Ovary (tissue), 9 donors: ENCODE measurements around the gene FILIP1L. TPM values are rescaled to one million over a fixed set of nuclear protein-coding genes. Genes with fewer than 3 reads are reported as not detected.

ENCODE experiments used
- DNase-seq, 5 donors: peaks; one replicate each; pipeline ENCODE4 v3.0.0-alpha.2; 2019 to 2020
- H3K27ac ChIP-seq, 2 donors: fragments of 200-600 bp; one replicate each; pipeline versions ENCODE4 v1.5.1 to v1.8.0; 2019 to 2022
- H3K27me3 ChIP-seq: fragments of 200-600 bp; one replicate; pipeline ENCODE4 v1.8.0; 2022
- H3K36me3 ChIP-seq: fragments of 200-600 bp; sonication (generic); one replicate; pipeline ENCODE4 v1.5.1; 2019
- H3K4me1 ChIP-seq: one replicate; pipeline ENCODE4 v1.8.1; 2013; ENCODE audit warnings: mild to moderate bottlenecking, moderate library complexity; ENCODE audit not compliant: insufficient read depth
- H3K4me3 ChIP-seq: fragments of 200-600 bp; sonication (generic); one replicate; pipeline ENCODE4 v1.5.1; 2017
- H3K9me3 ChIP-seq, 2 donors: fragments of 200-600 bp in 1 of 2; sonication (generic) in 1 of 2; one replicate each; pipeline versions ENCODE4 v1.5.1 to v1.8.1; 2013 to 2019; ENCODE audit warnings: mild to moderate bottlenecking in 1 of 2, moderate library complexity in 1 of 2
- CTCF ChIP-seq, 3 donors: fragments of 450-650 bp in 2 of 3; fragments of 200-600 bp in 1 of 3; IDR thresholded peaks; one replicate each; pipeline versions ENCODE4 v1.5.1 to v1.8.0; 2016 to 2022; ENCODE audit warnings: antibody characterized with exemption in 3 of 3, mild to moderate bottlenecking in 1 of 3
- EP300 ChIP-seq: sonication (generic); formaldehyde crosslinking; IDR thresholded peaks from one replicate; pipeline ENCODE4 v1.6.1; 2017; ENCODE audit warnings: antibody characterized with exemption
- POLR2A ChIP-seq: fragments of 450-650 bp; IDR thresholded peaks from one replicate; pipeline ENCODE4 v1.6.1; 2017; ENCODE audit warnings: antibody characterized with exemption, mild to moderate bottlenecking, moderate library complexity
- WGBS, 3 donors: extraction: QIAGEN DNeasy Blood & Tissue Kit in 1 of 3; methylation state at CpG; one replicate each; pipeline versions ENCODE4 v1.1.5 to v1.1.7; 2013 to 2017; 5-methylcytosine and 5-hydroxymethylcytosine counted together
- intact Hi-C, 4 donors: fragments of 100-400 bp; cut with DNase I; formaldehyde crosslinking; loops; one replicate each; pipeline versions ENCODE4 v1.11.0 to v1.15.1; 2022 to 2023
- polyA plus RNA-seq, 2 donors: library from polyadenylated mRNA; stranded (reverse); fragments of 200-250 nt in 1 of 2; fragments of 350-450 nt in 1 of 2; fragmentation: Illumina TruSeq in 1 of 2; extraction: RNeasy Lipid Tissue Mini Kit (QIAGEN cat#74804) in 1 of 2; gene quantifications; one replicate each; pipeline ENCODE4 v1.2.3, GENCODE V29; 2013 to 2014
- total RNA-seq, 7 donors: library from RNA; depleted of rRNA in 2 of 7; stranded (reverse); fragments of >200 nt in 2 of 7; fragmentation: NEBNext Ultra II Directional in 3 of 7; extraction: Animal tissue kit (Norgen Biotek cat#: 25700) in 3 of 7; gene quantifications; one replicate each; pipeline versions ENCODE4 v1.1.0 to v1.2.4, GENCODE V29; 2016 to 2023
- donor health status: DM: no; HTN: no; CAD: no; lungs with moderate emphysema.
- donor health status: DM: no; HTN: no; CAD: no.
- donor health status: Bipolar disorder and iron deficiency.
- donor health status: DM: yes; HTN: yes; CAD: no.
- donor health status: DM: no; HTN: no; CAD: no.
- donor health status: DM: yes; HTN: yes; CAD: no.

The FILIP1L gene
- total and polyA plus RNA-seq, 9 donors = 23.7 to 174 (median 110) TPM

- Histone ChIP-seq H3K27me3 (no peaks in the 10 kb centered on the region), H3K9me3 (no peaks in the 10 kb centered on the region), H3K27ac (no peak overlapping the region), H3K4me3 (no peak overlapping the region), H3K36me3 (no peaks in the 10 kb centered on the region), H3K4me1 (peaks cover 6% of the 10 kb centered on the region)
- no peak for DNase-seq
- TF ChIP-seq EP300 (no peak), CTCF (IDR thresholded peaks at IDR 0.05) (no peak), POLR2A (no peak)
- WGBS, 3 donors = 81 to 89% (median 87%) methylated on average over 5 of the region's 5 CpGs
- intact Hi-C loops = no loop called here
Measured at GRCh38 chr3:100125161-100125938, 11.0 kb upstream of the FILIP1L start.

GRCh38 chr3:100124201-100124761 lies 10.0 kb upstream of the FILIP1L start:
- H3K9me3 ChIP-seq = no peaks in the 10 kb centered on the region
- H3K27ac ChIP-seq = peak overlapping the region in 1 of 2 donors; percentile 13
- H3K27me3 ChIP-seq = no peaks in the 10 kb centered on the region
- no peaks in the 10 kb centered on the region for H3K36me3 ChIP-seq
- H3K4me1 ChIP-seq = peaks cover 11% of the 10 kb centered on the region
- no peak overlapping the region for H3K4me3 ChIP-seq
- 55 to 63% (median 57%) methylated on average over 5 of the region's 5 CpGs for WGBS, 3 donors
- TF ChIP-seq CTCF (IDR thresholded peaks at IDR 0.05) (no peak), EP300 (no peak), POLR2A (no peak)
- intact Hi-C loops = no loop called here
- DNase-seq = peak in 4 of 5 donors; percentile 22 to 51 (median 38)

GRCh38 chr3:100123112-100123511 lies 8.8 kb upstream of the FILIP1L start:
- Histone ChIP-seq H3K4me1 (peaks cover 13% of the 10 kb centered on the region), H3K9me3 (no peaks in the 10 kb centered on the region), H3K27ac (no peak overlapping the region), H3K36me3 (no peaks in the 10 kb centered on the region), H3K27me3 (no peaks in the 10 kb centered on the region), H3K4me3 (no peak overlapping the region)
- 80 to 95% (median 94%) methylated on average over 4 of the region's 4 CpGs for WGBS, 3 donors
- no peak for TF ChIP-seq EP300
- no peak for TF ChIP-seq POLR2A
- no peak for TF ChIP-seq CTCF (IDR thresholded peaks at IDR 0.05)
- intact Hi-C loops = no loop called here
- no peak for DNase-seq

GRCh38 chr3:100122321-100122720 lies 8.0 kb upstream of the FILIP1L start:
- Histone ChIP-seq H3K4me1 (peaks cover 13% of the 10 kb centered on the region), H3K9me3 (no peaks in the 10 kb centered on the region), H3K27ac (no peak overlapping the region), H3K27me3 (no peaks in the 10 kb centered on the region), H3K4me3 (no peak overlapping the region), H3K36me3 (no peaks in the 10 kb centered on the region)
- 95% methylated on average over 2 of the region's 2 CpGs for WGBS, 3 donors
- intact Hi-C loops = no loop called here
- TF ChIP-seq EP300 (no peak), POLR2A (no peak), CTCF (IDR thresholded peaks at IDR 0.05) (no peak)
- DNase-seq = no peak
